ENCODE measurements around the gene PSMB7.

GRCh38 chr9:124458441-124458840, 43.2 kb upstream of the PSMB7 start:
- TF ChIP-seq, protein P1, sequence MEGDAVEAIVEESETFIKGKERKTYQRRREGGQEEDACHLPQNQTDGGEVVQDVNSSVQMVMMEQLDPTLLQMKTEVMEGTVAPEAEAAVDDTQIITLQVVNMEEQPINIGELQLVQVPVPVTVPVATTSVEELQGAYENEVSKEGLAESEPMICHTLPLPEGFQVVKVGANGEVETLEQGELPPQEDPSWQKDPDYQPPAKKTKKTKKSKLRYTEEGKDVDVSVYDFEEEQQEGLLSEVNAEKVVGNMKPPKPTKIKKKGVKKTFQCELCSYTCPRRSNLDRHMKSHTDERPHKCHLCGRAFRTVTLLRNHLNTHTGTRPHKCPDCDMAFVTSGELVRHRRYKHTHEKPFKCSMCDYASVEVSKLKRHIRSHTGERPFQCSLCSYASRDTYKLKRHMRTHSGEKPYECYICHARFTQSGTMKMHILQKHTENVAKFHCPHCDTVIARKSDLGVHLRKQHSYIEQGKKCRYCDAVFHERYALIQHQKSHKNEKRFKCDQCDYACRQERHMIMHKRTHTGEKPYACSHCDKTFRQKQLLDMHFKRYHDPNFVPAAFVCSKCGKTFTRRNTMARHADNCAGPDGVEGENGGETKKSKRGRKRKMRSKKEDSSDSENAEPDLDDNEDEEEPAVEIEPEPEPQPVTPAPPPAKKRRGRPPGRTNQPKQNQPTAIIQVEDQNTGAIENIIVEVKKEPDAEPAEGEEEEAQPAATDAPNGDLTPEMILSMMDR (conservative IDR thresholded peaks at IDR 0.05) = no peak
- TF ChIP-seq ZFX (IDR thresholded peaks at IDR 0.05) = no peak
